ENCODE data around the gene ZDHHC12.

Gene ZDHHC12

DNA sequence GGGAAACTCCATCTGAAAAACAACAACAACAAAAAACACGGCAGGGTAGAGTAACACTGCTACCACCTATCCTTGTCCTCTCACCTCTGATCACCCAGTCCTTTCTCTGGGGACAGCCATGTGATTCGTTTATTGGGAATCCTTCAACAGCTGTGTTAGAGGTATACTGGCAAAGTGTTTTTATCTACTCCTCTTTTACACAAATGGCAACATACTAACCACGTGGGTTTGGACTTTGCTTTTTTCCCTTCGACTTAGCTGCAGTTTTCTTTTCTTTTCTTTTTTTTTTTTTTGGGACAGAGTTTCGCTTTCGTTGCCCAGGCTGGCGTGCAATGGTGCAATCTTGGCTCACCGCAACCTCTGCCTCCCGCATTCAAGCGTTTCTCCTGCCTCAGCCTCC, 46.1 kb downstream of the ZDHHC12 start:
- no peak for DNase-seq (ENCODE audit: low read depth)
- TF ChIP-seq, protein P1, sequence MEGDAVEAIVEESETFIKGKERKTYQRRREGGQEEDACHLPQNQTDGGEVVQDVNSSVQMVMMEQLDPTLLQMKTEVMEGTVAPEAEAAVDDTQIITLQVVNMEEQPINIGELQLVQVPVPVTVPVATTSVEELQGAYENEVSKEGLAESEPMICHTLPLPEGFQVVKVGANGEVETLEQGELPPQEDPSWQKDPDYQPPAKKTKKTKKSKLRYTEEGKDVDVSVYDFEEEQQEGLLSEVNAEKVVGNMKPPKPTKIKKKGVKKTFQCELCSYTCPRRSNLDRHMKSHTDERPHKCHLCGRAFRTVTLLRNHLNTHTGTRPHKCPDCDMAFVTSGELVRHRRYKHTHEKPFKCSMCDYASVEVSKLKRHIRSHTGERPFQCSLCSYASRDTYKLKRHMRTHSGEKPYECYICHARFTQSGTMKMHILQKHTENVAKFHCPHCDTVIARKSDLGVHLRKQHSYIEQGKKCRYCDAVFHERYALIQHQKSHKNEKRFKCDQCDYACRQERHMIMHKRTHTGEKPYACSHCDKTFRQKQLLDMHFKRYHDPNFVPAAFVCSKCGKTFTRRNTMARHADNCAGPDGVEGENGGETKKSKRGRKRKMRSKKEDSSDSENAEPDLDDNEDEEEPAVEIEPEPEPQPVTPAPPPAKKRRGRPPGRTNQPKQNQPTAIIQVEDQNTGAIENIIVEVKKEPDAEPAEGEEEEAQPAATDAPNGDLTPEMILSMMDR (IDR thresholded peaks at IDR 0.05; ENCODE audit: insufficient read depth, low read depth, low read length, missing control alignments) = no peak

GRCh38 chr9:128675382-128675781, 48.5 kb downstream of the ZDHHC12 start:
- DNase-seq (ENCODE audit: low read depth) = no peak
- TF ChIP-seq, protein P1 (IDR thresholded peaks at IDR 0.05; ENCODE audit: insufficient read depth, low read depth, low read length, missing control alignments) = no peak

More for the DNA sequence above, 46.1 kb downstream of the ZDHHC12 start:
- H3K4me3 ChIP-seq (ENCODE audit: low read depth, low read length) = no peak overlapping the region

More at GRCh38 chr9:128675382-128675781, 48.5 kb downstream of the ZDHHC12 start:
- no peak overlapping the region for H3K4me3 ChIP-seq (ENCODE audit: low read depth, low read length)

Measured in GM12865 (cell line).